NK-92 (cell line): Measurements from ENCODE around the gene ZNF423.

Experiments
- DNase-seq: peaks from one replicate; lab custom pipeline; 2025; ENCODE audit not compliant: unreplicated experiment; lab: John Stamatoyannopoulos, UW

The ZNF423 gene

DNA sequence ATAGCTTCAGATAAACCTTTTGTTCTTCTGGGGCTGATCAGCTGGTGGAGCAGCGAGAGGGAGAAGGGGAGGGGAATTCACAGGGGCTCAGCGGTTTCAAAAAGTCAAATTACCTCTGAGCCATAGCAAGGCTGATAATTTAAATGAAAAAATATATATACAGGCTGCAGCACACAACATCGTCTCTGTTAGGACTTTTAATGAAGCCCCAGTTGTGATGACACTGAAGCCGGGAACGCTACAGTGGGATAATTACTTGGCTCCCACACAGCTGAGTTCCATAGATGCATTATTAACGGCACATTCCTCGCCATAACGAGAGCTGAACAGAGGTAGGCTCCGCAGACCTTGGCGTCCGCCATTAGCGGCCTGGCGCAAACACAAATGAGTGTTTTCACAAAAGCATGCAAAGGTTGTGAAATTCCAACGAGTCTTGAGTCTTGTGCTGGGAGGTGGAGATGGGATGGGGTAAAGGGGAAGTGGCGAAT, 266.3 kb downstream of the ZNF423 start:
- no peak for DNase-seq

GRCh38 chr16:49588729-49589384, 267.1 kb downstream of the ZNF423 start:
- no peak for DNase-seq

DNA sequence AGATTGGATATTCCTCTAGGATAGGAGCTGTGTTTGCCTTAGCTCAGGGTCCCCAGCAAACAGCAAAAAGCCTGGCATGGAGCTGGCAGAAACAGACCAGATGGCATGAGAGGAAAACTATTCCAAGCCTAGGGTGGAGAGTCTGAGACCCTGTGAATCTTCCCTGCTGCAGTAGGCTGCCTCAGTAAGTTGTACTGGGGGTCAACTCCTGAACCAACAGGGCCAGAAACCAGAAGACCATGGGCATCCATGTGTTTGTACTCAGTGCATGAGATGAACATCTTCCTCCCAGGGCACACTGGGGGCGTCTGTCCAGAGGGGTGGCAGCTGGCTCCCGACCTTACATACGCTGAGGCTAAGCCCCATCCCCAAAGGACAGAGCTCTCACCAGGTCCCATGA, 267.9 kb downstream of the ZNF423 start:
- no peak for DNase-seq

DNA sequence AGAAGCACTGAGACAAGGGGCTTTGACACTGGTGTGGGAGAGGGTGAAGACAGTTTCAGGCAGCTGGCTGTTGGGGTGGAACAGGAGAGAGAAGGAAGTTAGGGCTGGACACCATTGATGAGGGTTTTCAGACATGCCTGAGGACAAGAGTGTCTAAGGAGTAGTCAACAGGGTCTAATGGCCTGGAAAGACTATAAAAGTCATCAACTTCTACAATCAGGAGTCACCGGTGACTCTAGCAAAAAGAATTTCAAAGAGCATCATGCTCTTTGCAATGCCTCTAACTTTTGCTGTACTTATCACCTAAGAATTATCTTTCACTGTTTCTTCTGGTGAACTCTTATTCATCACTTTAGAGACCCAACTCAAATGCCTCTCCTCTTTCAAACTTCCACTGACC, 268.4 kb downstream of the ZNF423 start:
- no peak for DNase-seq

DNA sequence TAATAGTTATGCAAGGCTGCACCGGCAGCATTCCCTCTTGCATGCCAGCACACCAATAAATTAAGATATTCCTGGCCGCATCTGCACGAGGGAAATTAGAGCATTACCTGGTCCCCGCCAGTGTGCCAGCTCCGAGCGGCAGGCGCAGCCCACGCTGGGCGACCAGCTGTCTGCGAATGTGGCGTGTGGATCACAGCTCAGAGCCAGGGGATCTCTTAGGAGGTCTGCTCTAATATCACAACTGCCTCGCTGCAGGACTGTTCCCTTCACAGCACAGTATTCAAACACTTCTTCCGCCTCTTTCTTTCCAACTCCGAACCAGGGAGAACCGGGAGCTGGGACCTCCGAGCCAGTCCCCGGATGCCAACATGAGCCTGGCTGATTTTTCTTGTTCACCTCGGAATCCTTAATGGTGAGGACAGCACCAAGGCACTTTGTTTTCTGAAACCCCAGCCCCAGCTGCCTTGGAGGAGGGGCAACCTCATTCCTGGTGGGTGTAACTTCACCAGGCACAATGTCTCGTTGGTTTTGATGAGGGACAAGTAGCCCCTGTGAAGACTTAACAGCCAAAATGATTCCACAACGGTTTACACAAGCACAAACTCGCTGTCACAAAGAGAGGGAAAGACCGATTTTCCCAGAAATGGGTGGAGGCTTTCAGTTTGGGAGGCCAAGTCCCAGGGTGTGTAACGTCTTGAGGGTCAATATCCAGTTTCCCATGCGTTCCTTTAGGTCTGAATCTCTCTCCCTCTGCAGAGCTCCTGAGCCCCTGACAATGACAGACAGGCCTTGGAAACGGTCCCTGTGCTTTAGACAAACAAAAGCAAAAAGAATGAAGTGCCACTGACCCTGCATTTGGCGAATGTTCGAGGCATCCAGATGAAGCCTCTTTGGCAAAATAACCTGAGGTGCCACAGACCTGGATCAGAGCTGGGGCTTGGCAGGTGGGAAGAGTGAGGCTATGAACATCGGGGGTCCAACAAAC, 269.2 kb downstream of the ZNF423 start:
- no peak for DNase-seq

GRCh38 chr16:49585143-49585832, 270.6 kb downstream of the ZNF423 start:
- no peak for DNase-seq

DNA sequence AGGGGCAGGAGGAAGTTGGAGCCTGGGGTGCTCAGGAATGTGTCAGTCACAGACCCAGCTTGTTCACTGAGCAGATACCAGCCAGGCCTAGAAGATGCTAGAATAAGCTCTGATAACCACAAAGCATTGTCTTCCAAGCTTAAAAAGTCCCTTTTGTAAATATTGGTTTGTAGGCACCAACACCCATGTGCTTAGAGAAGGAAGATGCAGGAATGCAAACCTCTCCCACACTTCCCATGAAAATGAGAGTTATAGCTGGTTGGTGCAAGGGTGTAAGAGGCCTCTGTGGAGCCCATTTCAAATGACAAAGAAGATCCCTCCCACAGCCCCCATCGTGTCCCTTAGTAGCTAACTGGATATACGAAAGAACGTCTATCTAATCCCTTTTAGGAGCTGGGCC, 272.0 kb downstream of the ZNF423 start:
- DNase-seq, result no peak

DNA sequence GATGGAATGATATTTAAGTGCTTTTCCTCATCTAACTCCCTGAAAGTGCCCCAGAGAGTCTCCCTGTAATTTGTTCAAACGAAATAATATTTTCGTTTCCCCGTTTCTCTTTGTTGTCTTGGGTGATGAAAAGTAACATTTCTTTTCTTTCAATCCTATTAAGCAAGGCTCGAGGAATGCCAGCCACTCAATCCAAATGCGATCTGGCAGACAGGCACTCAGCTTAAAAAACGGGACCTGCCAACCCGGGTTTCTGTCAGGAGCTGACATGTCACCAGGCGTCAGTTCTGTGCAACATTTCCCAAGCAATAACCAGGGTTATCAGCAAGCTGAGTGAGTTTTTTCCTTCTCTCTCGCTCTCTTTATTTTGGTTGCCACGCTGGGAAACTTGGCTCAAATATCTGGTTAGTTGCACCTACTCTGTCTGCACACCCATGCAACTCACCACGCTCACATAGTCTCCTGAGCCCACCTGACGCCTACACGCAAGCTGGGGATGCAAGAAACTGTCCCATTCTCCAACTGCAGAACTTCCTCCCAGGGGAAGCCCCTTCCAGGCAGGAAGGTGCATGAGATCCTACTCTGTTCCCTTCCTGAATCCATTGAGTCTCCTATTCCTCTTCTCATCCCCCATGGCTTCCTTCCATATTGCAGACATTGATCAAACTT, 274.1 kb downstream of the ZNF423 start:
- no peak for DNase-seq

GRCh38 chr16:49580751-49581303, 275.1 kb downstream of the ZNF423 start:
- no peak for DNase-seq

DNA sequence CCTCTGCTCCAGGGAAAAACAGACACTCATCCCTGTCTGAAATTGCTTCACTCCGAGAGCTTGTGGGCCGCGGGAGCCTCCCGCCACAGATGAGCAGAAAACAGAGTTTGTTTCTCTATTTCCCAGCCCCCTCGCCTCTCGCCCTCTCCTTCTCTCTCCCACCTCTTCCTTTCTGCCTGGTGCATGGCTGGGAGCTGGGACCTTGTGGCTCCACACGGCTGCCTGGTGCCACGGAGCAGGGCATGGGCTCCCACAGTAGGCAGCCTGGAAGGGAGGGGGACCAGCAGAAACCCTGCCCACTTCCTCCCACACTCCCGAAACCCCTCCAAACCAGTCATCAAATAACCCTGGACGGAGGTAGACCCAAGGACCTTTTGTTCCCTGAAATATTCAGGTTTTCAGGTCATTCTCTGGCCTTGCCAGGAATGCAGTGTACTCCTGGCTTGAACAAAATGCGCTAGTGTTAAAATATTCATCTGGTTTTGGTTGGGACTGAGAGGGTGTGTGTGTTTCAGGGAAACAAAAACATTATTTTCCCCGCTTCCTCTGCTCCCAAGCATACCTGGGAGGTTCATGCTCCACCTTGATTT, 277.4 kb downstream of the ZNF423 start:
- no peak for DNase-seq

DNA sequence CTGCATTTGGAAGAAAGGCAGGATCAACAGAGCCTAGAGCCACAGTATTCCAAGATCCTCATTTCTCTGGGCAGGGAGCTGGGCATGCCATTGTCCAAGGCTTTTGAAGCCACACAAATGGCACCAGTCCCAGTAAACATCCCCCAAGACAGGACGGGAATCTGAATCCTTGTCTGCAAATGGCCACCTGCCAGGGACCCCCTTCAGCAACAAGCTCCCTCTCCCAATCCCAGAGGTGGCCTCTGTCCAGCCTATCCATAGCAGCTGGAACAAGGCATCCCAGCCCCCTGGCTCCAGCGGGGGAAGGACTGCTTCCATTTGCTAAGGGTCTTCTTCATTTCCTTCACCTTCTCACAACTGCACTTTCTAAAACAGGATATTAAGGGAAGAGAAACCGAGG, 277.9 kb downstream of the ZNF423 start:
- no peak for DNase-seq

GRCh38 chr16:49576941-49577340, 279.0 kb downstream of the ZNF423 start:
- no peak for DNase-seq

- DNase-seq, result no peak
Measured at GRCh38 chr16:49576173-49576494, 279.8 kb downstream of the ZNF423 start.

DNA sequence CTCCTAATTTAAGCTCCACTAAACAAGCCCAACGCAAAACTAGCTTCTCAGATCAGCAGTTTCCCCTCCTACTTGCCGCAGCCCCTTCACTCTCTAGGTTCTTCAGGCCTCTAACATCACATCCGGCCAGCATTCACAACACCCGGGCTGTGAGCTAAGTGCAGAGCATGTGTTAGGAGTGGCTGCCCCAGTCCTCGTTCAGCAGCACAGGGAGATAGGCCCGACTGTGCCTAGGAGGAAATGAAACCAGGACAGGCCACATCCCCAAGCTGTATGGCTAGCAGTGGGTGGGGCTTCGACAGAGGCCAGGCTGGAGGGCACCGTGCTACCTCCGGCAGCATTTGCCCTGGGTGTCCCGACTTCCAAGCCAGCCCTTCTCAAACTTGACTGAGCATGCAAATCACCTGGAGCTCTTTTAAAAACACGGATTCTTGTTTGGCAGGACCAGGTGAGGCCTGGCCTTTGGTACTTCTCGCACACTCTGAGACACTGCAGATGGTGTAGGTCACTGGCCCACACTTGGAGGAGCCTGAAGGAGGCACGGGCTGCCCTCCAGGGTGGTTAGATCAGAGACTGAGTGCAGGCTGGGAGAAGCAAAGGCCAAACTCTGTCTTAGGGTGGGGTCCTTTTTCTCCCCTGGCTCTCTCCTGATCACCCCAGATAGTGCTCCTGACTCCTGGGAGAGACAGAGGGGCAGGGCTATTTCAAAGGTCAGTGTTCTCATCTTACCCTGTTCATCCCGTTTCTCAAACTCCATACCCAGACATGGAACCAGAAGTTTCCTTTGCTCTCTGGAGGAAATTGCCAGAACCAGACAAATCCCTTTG, 280.4 kb downstream of the ZNF423 start:
- no peak for DNase-seq

DNA sequence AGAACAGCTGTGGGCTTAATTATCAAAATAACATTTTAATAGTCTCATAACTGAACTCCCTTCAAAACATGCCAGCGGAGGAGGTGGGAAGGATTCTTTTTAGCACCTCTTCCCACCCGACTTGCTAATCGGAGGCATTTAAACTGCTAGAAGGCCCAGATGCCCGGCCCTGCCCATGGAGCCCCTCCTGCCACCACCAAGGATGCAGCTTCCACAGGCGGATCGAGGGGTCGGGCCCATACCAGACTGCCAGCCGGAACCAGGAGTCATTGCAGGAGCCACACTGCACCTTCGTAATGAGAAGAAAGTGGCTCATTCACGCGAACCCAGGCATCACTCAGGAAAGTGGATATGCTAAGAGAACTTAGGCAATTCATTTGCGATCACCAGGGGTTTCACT, 281.1 kb downstream of the ZNF423 start:
- DNase-seq, result no peak

- DNase-seq, result no peak
Measured at GRCh38 chr16:49567950-49568349, 288.0 kb downstream of the ZNF423 start.

GRCh38 chr16:49566432-49566831, 289.5 kb downstream of the ZNF423 start:
- no peak for DNase-seq

DNA sequence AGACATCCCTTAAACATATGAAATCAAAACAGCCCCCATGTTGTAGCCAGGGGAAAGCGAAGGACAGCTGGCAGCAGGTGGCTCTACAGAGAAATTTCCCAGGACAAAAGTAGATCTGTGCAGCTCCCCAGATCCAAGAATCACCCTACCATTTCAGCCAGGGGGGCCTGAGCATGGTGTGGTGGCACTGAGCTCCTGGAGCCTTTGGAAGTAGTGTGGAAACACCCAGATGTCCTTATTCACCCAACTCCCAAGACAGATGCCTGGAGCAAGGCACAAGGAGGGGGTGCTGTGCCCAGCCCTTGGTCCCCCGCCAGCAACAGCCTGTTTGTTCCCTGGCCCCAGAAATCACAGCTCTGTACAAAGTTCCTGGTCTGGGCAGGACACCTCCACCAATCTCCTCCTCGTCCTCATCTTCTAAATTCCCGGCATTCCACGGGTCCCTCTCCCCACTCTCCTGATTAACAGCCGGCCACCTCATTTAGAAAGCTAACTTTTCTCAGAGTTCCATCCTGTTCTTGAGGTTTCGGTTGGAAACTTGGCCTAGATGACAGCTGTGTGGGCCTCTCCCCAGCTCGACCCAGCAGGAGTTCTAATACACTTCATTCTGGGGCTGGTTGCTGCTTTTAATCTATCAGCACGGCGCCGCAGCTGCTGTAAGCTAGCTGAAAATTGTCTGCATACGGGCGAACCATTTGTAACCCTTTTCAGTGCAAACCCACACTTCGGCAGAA, 291.2 kb downstream of the ZNF423 start:
- DNase-seq, result no peak

- DNase-seq, result no peak
Measured at GRCh38 chr16:49563666-49564065, 292.2 kb downstream of the ZNF423 start.
